GM12872 (cell line): Measurements from ENCODE around the gene NRG3.

Source experiments
- CTCF ChIP-seq: IDR thresholded peaks from 3 replicates; pipeline ENCODE4 v1.5.1; 2011; ENCODE audit warnings: low read depth, mild to moderate bottlenecking, low read length, moderate library complexity; ENCODE audit not compliant: insufficient read depth

The NRG3 gene

GRCh38 chr10:81884856-81885255 lies 9.9 kb downstream of the NRG3 start:
- no peak for TF ChIP-seq CTCF

GRCh38 chr10:81885491-81885890 lies 10.5 kb downstream of the NRG3 start:
- no peak for TF ChIP-seq CTCF

GRCh38 chr10:81886939-81887338 lies 11.9 kb downstream of the NRG3 start:
- TF ChIP-seq CTCF: no peak

- TF ChIP-seq CTCF: no peak
Measured at GRCh38 chr10:81889181-81889769, 14.3 kb downstream of the NRG3 start.

- TF ChIP-seq CTCF: no peak
Measured at GRCh38 chr10:81894616-81895015, 19.6 kb downstream of the NRG3 start.

- no peak for TF ChIP-seq CTCF
Measured at GRCh38 chr10:81898518-81898917, 23.5 kb downstream of the NRG3 start.

GRCh38 chr10:81900989-81901388 lies 26.0 kb downstream of the NRG3 start:
- no peak for TF ChIP-seq CTCF
